K562 (cell line): Measurements from ENCODE around the gene PGAP3. TPM values are rescaled to one million over a fixed set of nuclear protein-coding genes. Genes with fewer than 3 reads are reported as not detected.

Experiments
- ATAC-seq: fragments of 200-7000 bp; cut with Tn5 transposase; 3 replicates; pipeline ENCODE4 v1.9.1; 2020; ENCODE audit warnings: moderate library complexity
- BruUV-seq: library from RNA; stranded (reverse); fragments of 400-500 nt; replicated peaks from 2 replicates; lab custom pipeline; 2021; lab: Mats Ljungman, UMichigan
- CTCF ChIA-PET: fragments of 300-600 bp; formaldehyde crosslinking; extraction: SDS; loops from one replicate; lab custom pipeline; 2021; ENCODE audit warnings: low intra/inter-chr PET ratio; lab: Yijun Ruan, JAX
- POLR2A ChIA-PET: fragments of 300-600, 350-650 bp; sonication (Branson Sonifier 250); formaldehyde crosslinking; extraction: SDS; loops from one replicate; lab custom pipeline; 2021; ENCODE audit warnings: antibody characterized with exemption, inconsistent platforms; lab: Yijun Ruan, JAX
- DNase-seq, 4 experiments: peaks; one replicate each; pipeline versions ENCODE4 v3.0.0 to v3.0.0-alpha.2; 2011 to 2018; ENCODE audit warnings: low spot score in 3 of 4, mixed read lengths in 3 of 4; ENCODE audit errors: extremely low read depth in 1 of 4
- FAIRE-seq: peaks from 2 replicates; lab custom pipeline; 2011; peaks lifted over from hg19 to GRCh38; lab: Jason Lieb, UNC
- H2AFZ ChIP-seq: 2 replicates; pipeline ENCODE4 v1.6.0; 2011; ENCODE audit warnings: low read depth, low read length, control low read depth, inconsistent platforms
- H3K27ac ChIP-seq: fragments of 200-600 bp; 3 replicates; pipeline ENCODE4 v1.8.0; 2011; ENCODE audit warnings: low read depth, mild to moderate bottlenecking, control low read depth, inconsistent platforms, low read length, moderate library complexity, mixed read lengths; ENCODE audit errors: extremely low read depth
- H3K27me3 ChIP-seq, 2 experiments: fragments of 300-600 bp in 1 of 2; 2 replicates in 1 of 2; 3 replicates in 1 of 2; pipeline versions ENCODE4 v1.6.0 to v1.8.0; 2011; ENCODE audit warnings: inconsistent platforms in 2 of 2, low read length in 2 of 2, mild to moderate bottlenecking in 1 of 2, mixed read lengths in 1 of 2, moderate library complexity in 1 of 2; ENCODE audit not compliant: control insufficient read depth in 2 of 2, insufficient read depth in 2 of 2
- H3K36me3 ChIP-seq: fragments of 300-600 bp; 3 replicates; pipeline ENCODE4 v1.8.0; 2011; ENCODE audit warnings: mild to moderate bottlenecking, low read length, inconsistent platforms; ENCODE audit not compliant: control insufficient read depth, insufficient read depth
- H3K4me1 ChIP-seq, 2 experiments: fragments of 200-600 bp in 1 of 2; replicated peaks in 1 of 2; 2 replicates in 1 of 2; 3 replicates in 1 of 2; pipeline versions ENCODE4 v1.5.1 to v1.8.0; 2011; ENCODE audit warnings: inconsistent platforms in 2 of 2, low read length in 2 of 2, mild to moderate bottlenecking in 1 of 2, mixed read lengths in 1 of 2, moderate library complexity in 1 of 2; ENCODE audit not compliant: control insufficient read depth in 2 of 2, insufficient read depth in 2 of 2
- H3K4me2 ChIP-seq: 2 replicates; pipeline ENCODE4 v1.6.1; 2011; ENCODE audit warnings: low read length, control low read depth, inconsistent platforms, mixed read lengths; ENCODE audit not compliant: insufficient read depth
- H3K4me3 ChIP-seq: fragments of 200-600 bp; sonication (generic), shearing (Covaris generic); 2 replicates; pipeline ENCODE4 v1.5.1; 2016; ENCODE audit warnings: control low read depth, inconsistent platforms
- H3K79me2 ChIP-seq: fragments of 200-600 bp; 3 replicates; pipeline ENCODE4 v1.8.0; 2011; ENCODE audit warnings: low read length, inconsistent platforms; ENCODE audit not compliant: control insufficient read depth, insufficient read depth
- H3K9ac ChIP-seq, 2 experiments: 2 replicates each; pipeline versions ENCODE4 v1.6.0 to v1.6.1; 2011; ENCODE audit warnings: low read depth in 2 of 2, low read length in 2 of 2, control low read depth in 1 of 2, inconsistent platforms in 1 of 2, mild to moderate bottlenecking in 1 of 2, mixed read lengths in 1 of 2; ENCODE audit not compliant: insufficient read depth in 1 of 2
- H3K9me1 ChIP-seq: one replicate; pipeline ENCODE4 v1.6.0; 2011; ENCODE audit warnings: inconsistent platforms, mild to moderate bottlenecking, low read length, moderate library complexity; ENCODE audit not compliant: control insufficient read depth, insufficient read depth
- H3K9me3 ChIP-seq: replicated peaks from 2 replicates; pipeline ENCODE4 v1.5.1; 2011; ENCODE audit warnings: low read depth, low read length, inconsistent platforms; ENCODE audit not compliant: control insufficient read depth, insufficient read depth
- H4K20me1 ChIP-seq: replicated peaks from 2 replicates; pipeline ENCODE4 v1.6.1; 2011; ENCODE audit warnings: low read length, inconsistent platforms, mixed read lengths; ENCODE audit not compliant: control insufficient read depth, insufficient read depth
- ARID1B ChIP-seq: fragments of 450-650 bp; IDR thresholded peaks from 2 replicates; pipeline ENCODE4 v1.6.1; 2016; ENCODE audit warnings: antibody characterized with exemption, mild to moderate bottlenecking, inconsistent platforms
- ARNT ChIP-seq, 2 experiments: fragments of 450-650 bp; IDR thresholded peaks; 2 replicates each; pipeline ENCODE4 v1.6.1; 2016; ENCODE audit warnings: mild to moderate bottlenecking in 1 of 2
- BDP1 ChIP-seq: IDR thresholded peaks from 3 replicates; pipeline ENCODE4 v1.6.1; 2011; ENCODE audit not compliant: insufficient read length, insufficient read depth
- C11orf30 ChIP-seq: fragments of 450-650 bp; IDR thresholded peaks from 2 replicates; pipeline ENCODE4 v1.6.1; 2016; ENCODE audit warnings: low read depth, mild to moderate bottlenecking
- CTBP1 ChIP-seq: fragments of 450-650 bp; IDR thresholded peaks from 2 replicates; pipeline ENCODE4 v1.6.1; 2016; ENCODE audit warnings: borderline replicate concordance
- CXXC5 ChIP-seq: fragments of 250-450 bp; sonication (Bioruptor Pico); IDR thresholded peaks from 2 replicates; pipeline ENCODE4 v1.8.0; 2022; ENCODE audit warnings: inconsistent platforms, mild to moderate bottlenecking, moderate library complexity
- DPF2 ChIP-seq: fragments of 450-650 bp; IDR thresholded peaks from 2 replicates; pipeline ENCODE4 v1.6.1; 2016
- ETS1 ChIP-seq: conservative IDR thresholded peaks from 2 replicates; pipeline ENCODE4 v1.6.1; 2011; ENCODE audit warnings: low read depth, mild to moderate bottlenecking, low read length; ENCODE audit not compliant: control insufficient read depth
- FIP1L1 ChIP-seq: fragments of 200-400 bp; formaldehyde crosslinking; IDR thresholded peaks from 2 replicates; pipeline ENCODE4 v1.6.1; 2018; ENCODE audit warnings: mild to moderate bottlenecking, low read depth, low read length; ENCODE audit not compliant: poor library complexity, severe bottlenecking
- HDAC2 ChIP-seq: fragments of 450-650 bp; IDR thresholded peaks from 2 replicates; pipeline ENCODE4 v1.6.1; 2016; ENCODE audit warnings: mild to moderate bottlenecking
- HLTF ChIP-seq: fragments of 450-650 bp; IDR thresholded peaks from 2 replicates; pipeline ENCODE4 v1.6.1; 2016
- JUN ChIP-seq, 2 experiments: sonication (generic) in 1 of 2; formaldehyde crosslinking in 1 of 2; IDR thresholded peaks; 2 replicates each; pipeline versions ENCODE4 v1.6.1 to v1.8.0; 2012 to 2022; ENCODE audit warnings: borderline replicate concordance in 2 of 2, mild to moderate bottlenecking in 2 of 2, improper control_type of control experiment in 1 of 2, low read depth in 1 of 2, low read length in 1 of 2, missing genetic modification reagents in 1 of 2
- KLF16 ChIP-seq: IDR thresholded peaks from 2 replicates; pipeline ENCODE4 v1.6.1; 2016; ENCODE audit warnings: antibody characterized with exemption
- MEF2D ChIP-seq: conservative IDR thresholded peaks from 2 replicates; pipeline ENCODE4 v1.6.1; 2016; ENCODE audit warnings: low read depth, missing genetic modification characterization, missing compliant biosample characterization
- MEIS2 ChIP-seq: fragments of 450-650 bp; IDR thresholded peaks from 2 replicates; pipeline ENCODE4 v1.6.1; 2014; ENCODE audit warnings: mild to moderate bottlenecking; ENCODE audit not compliant: partially characterized antibody
- MTA2 ChIP-seq: fragments of 450-650 bp; IDR thresholded peaks from 2 replicates; pipeline ENCODE4 v1.6.1; 2016; ENCODE audit warnings: low read depth
- PML ChIP-seq: IDR thresholded peaks from 2 replicates; pipeline ENCODE4 v1.6.1; 2012; ENCODE audit warnings: low read length, inconsistent platforms
- POLR2AphosphoS5 ChIP-seq: IDR thresholded peaks from 2 replicates; pipeline ENCODE4 v1.6.1; 2011; ENCODE audit warnings: mild to moderate bottlenecking, low read depth, low read length, moderate library complexity; ENCODE audit not compliant: control insufficient read depth, insufficient read depth
- SOX6 ChIP-seq: fragments of 450-650 bp; IDR thresholded peaks from 2 replicates; pipeline ENCODE4 v1.6.1; 2014; ENCODE audit warnings: mild to moderate bottlenecking
- TAF9B ChIP-seq: fragments of 450-650 bp; IDR thresholded peaks from 2 replicates; pipeline ENCODE4 v1.6.1; 2018; ENCODE audit warnings: mild to moderate bottlenecking; ENCODE audit not compliant: partially characterized antibody
- TAL1 ChIP-seq: fragments of 450-650 bp; IDR thresholded peaks from 2 replicates; pipeline ENCODE4 v1.6.1; 2016; ENCODE audit warnings: mild to moderate bottlenecking
- TARDBP ChIP-seq: fragments of 450-650 bp; IDR thresholded peaks from 2 replicates; pipeline ENCODE4 v1.6.1; 2016
- ZEB2 ChIP-seq: fragments of 450-650 bp; IDR thresholded peaks from 2 replicates; pipeline ENCODE4 v1.6.1; 2016
- ZNF23 ChIP-seq: fragments of 250-450 bp; sonication (Bioruptor Pico); IDR thresholded peaks from 2 replicates; pipeline ENCODE4 v1.4.0; 2020; ENCODE audit warnings: mild to moderate bottlenecking
- ZNF717 ChIP-seq: fragments of 250-450 bp; sonication (Bioruptor Pico); IDR thresholded peaks from 2 replicates; pipeline ENCODE4 v1.5.0; 2021
- WGBS: fragments of 100-300 bp; shearing (Covaris generic); methylation state at CpG from one replicate; pipeline ENCODE4 v1.1.6; 2016; ENCODE audit warnings: low coverage, mixed read lengths; ENCODE audit not compliant: insufficient coverage; ENCODE audit errors: missing lambda C conversion rate; 5-methylcytosine and 5-hydroxymethylcytosine counted together
- in situ Hi-C: fragments of 300-500 bp; cut with MboI; formaldehyde crosslinking; loops from 4 replicates; pipeline ENCODE4 v1.15.0; 2018; ENCODE audit warnings: inconsistent platforms, mixed read lengths
- intact Hi-C: fragments of 100-400 bp; cut with micrococcal nuclease; formaldehyde crosslinking; loops from 2 replicates; pipeline ENCODE4 v1.14.2; 2022
- polyA plus RNA-seq, 8 experiments: library from polyadenylated mRNA; depleted of rRNA in 4 of 8; stranded (reverse) in 5 of 8; unstranded in 3 of 8; fragments of >200 nt; fragmentation: Nextera tagmentation in 2 of 8; fragmentation: Illumina TruSeq in 1 of 8; extraction: Ambion mirVana in 2 of 8; extraction: Trizol in 1 of 8; gene quantifications; 2 replicates each; pipeline versions ENCODE4 v1.2.1 to v1.2.3, GENCODE V29; 2011 to 2014; ENCODE audit warnings: inconsistent platforms in 1 of 8, missing spikeins in 1 of 8
- total RNA-seq, 7 experiments: library from RNA; depleted of rRNA in 6 of 7; stranded (reverse); fragments of >200 nt in 6 of 7; fragmentation: Illumina TruSeq in 2 of 7; extraction: Trizol in 2 of 7; gene quantifications; 2 replicates each; pipeline versions ENCODE4 v1.2.1 to v1.2.3, GENCODE V29; 2011 to 2021; ENCODE audit warnings: low replicate concordance in 1 of 7

Gene PGAP3
- total and polyA plus RNA-seq, 9 of the 15 experiments (the other 6 are each of a cell fraction or from before 2014, with no cell fraction given), result 0.38 to 9.4 (median 4.5) TPM

- Histone ChIP-seq H3K36me3 (no peaks in the 10 kb centered on the region), H3K79me2 (peaks cover under 1% of the 10 kb centered on the region; the same call in 2 of the 3 replicates), H3K27me3 (no peaks in the 10 kb centered on the region), H4K20me1 (no peaks in the 10 kb centered on the region), H3K27ac (no peak overlapping the region), H2AFZ (peak overlapping the region; percentile 51; the same call in 1 of the 2 replicates), H3K9me1 (no peaks in the 10 kb centered on the region), H3K4me1 (peaks cover 21 to 23% of the 10 kb centered on the region in 2 experiments; a peak in 4 of 5 replicates), H3K4me3 (no peak overlapping the region), H3K9ac (peak overlapping the region; percentile 1 to 59; a peak in 1 of 4 replicates), H3K4me2 (peak overlapping the region; percentile 49), H3K9me3 (no peaks in the 10 kb centered on the region)
- BruUV-seq, result no TSS peak
- POLR2A ChIA-PET, result interaction anchor here (0.6 to 1.4 kb wide), 4 partner anchors 8 to 139 kb away, joined by 3 to 6 read pairs (median 4); no protein-coding TSS in a partner anchor
- WGBS, result 16% methylated on average over 9 of the region's 9 CpGs
- intact Hi-C loops, result no loop called here
- ATAC-seq, result peak; percentile 52
- CTCF ChIA-PET, result no interaction called here
- peak in 2 of 4 experiments; percentile 75 to 78 for DNase-seq
- in situ Hi-C loops, result no loop called here
- FAIRE-seq, result peak; percentile 85
- TF ChIP-seq MEF2D, result no peak
- no peak for TF ChIP-seq C11orf30
- TF ChIP-seq POLR2AphosphoS5, result peak; percentile 84
- TF ChIP-seq HDAC2, result 0 out of 2 replicates have a peak, but pooled peaks have one; percentile 24
- TF ChIP-seq SOX6, result peak; percentile 55
- peak; percentile 73; the same call in 1 of the 2 replicates for TF ChIP-seq KLF16
- TF ChIP-seq HLTF, result no peak
- TF ChIP-seq BDP1, result no peak
- no peak for TF ChIP-seq FIP1L1
- no peak for TF ChIP-seq ZNF23 (CRISPR knock-in tag)
- TF ChIP-seq PML, result peak; percentile 47; the same call in 1 of the 2 replicates
- no peak for TF ChIP-seq TAF9B
- TF ChIP-seq TAL1, result peak; percentile 88
- no peak for TF ChIP-seq JUN (IDR thresholded peaks at IDR 0.05; ENCODE audit: borderline replicate concordance, low read depth, low read length)
- TF ChIP-seq JUN (CRISPR knock-in tag; IDR thresholded peaks at IDR 0.05; ENCODE audit: borderline replicate concordance), result no peak
- TF ChIP-seq TARDBP, result no peak
- peak; percentile 52; the same call in 1 of the 2 replicates for TF ChIP-seq CXXC5 (CRISPR knock-in tag)
- peak; percentile 91 for TF ChIP-seq ARID1B
- TF ChIP-seq ARNT (IDR thresholded peaks at IDR 0.05), result no peak
- TF ChIP-seq ZEB2, result peak; percentile 91
- TF ChIP-seq MEIS2, result peak; percentile 10
- peak; percentile 83 for TF ChIP-seq DPF2
- peak; percentile 77; the same call in 1 of the 2 replicates for TF ChIP-seq CTBP1
- TF ChIP-seq MTA2, result peak; percentile 70
- no peak for TF ChIP-seq ZNF717
- 0 out of 2 replicates have a peak, but pooled peaks have one; percentile 48 for TF ChIP-seq ETS1
These were observed 4.4 kb downstream of the PGAP3 start for GRCh38 chr17:39683295-39683939.
